Dedifferentiated amniotic fluid mesenchymal stem cell (primary cell): ENCODE measurements around the gene HNRNPAB.
"Not testable (repeated sequence)": the region's sequence is repeated elsewhere in the genome, so short reads cannot be mapped to it uniquely, and the experiment has no call there.

Experiments used
- DNase-seq: peaks from one replicate; pipeline ENCODE4 v3.0.0-alpha.2; 2016; ENCODE audit errors: extremely low spot score

Gene HNRNPAB

GRCh38 chr5:178196986-178197385 is 7.3 kb upstream of the HNRNPAB start:
- no peak for DNase-seq

GRCh38 chr5:178198151-178198550 is 6.2 kb upstream of the HNRNPAB start:
- not testable (repeated sequence) for DNase-seq

- no peak for DNase-seq
Measured at GRCh38 chr5:178198706-178199105, 5.6 kb upstream of the HNRNPAB start.

GRCh38 chr5:178199581-178200434 is 4.5 kb upstream of the HNRNPAB start:
- DNase-seq = no peak

GRCh38 chr5:178201221-178201926 is 3.0 kb upstream of the HNRNPAB start:
- DNase-seq = no peak

GRCh38 chr5:178201927-178202235 is 2.5 kb upstream of the HNRNPAB start:
- DNase-seq = no peak

GRCh38 chr5:178202541-178202940 is 1.8 kb upstream of the HNRNPAB start:
- DNase-seq = no peak

GRCh38 chr5:178203670-178204181 is 607 bp upstream of the HNRNPAB start:
- no peak for DNase-seq

- DNase-seq = peak; percentile 35
Measured at GRCh38 chr5:178204935-178205748, 809 bp downstream of the HNRNPAB start.

GRCh38 chr5:178205749-178206047 is 1.4 kb downstream of the HNRNPAB start:
- no peak for DNase-seq

- no peak for DNase-seq
Measured at GRCh38 chr5:178206166-178207101, 2.1 kb downstream of the HNRNPAB start.

GRCh38 chr5:178207183-178207916 is 3.0 kb downstream of the HNRNPAB start:
- DNase-seq = no peak

- DNase-seq = no peak
Measured at GRCh38 chr5:178207917-178208280, 3.6 kb downstream of the HNRNPAB start.

GRCh38 chr5:178208540-178209227 is 4.4 kb downstream of the HNRNPAB start:
- no peak for DNase-seq

- DNase-seq = no peak
Measured at GRCh38 chr5:178209334-178210072, 5.2 kb downstream of the HNRNPAB start.

GRCh38 chr5:178210073-178210535 is 5.8 kb downstream of the HNRNPAB start:
- DNase-seq = no peak

GRCh38 chr5:178210686-178211085 is 6.4 kb downstream of the HNRNPAB start:
- no peak for DNase-seq

- DNase-seq = no peak
Measured at GRCh38 chr5:178211095-178212048, 7.0 kb downstream of the HNRNPAB start.
